H1 (cell line): ENCODE data around the gene CREB1.

Experiments
- ATF2 ChIP-seq: IDR thresholded peaks from 2 replicates; pipeline ENCODE4 v1.6.1; 2012; ENCODE audit warnings: low read length, inconsistent platforms
- CHD1 ChIP-seq: IDR thresholded peaks from 2 replicates; pipeline ENCODE4 v1.6.1; 2012; ENCODE audit warnings: low read depth, low read length, improper control_type of control experiment
- CHD2 ChIP-seq: IDR thresholded peaks from 2 replicates; pipeline ENCODE4 v1.6.1; 2012; ENCODE audit warnings: low read length, improper control_type of control experiment
- EP300 ChIP-seq, 2 experiments: IDR thresholded peaks; 1 replicate in 1 of 2; 2 replicates in 1 of 2; pipeline ENCODE4 v1.6.1; 2011 to 2012; ENCODE audit warnings: low read depth in 2 of 2, low read length in 2 of 2, mild to moderate bottlenecking in 2 of 2, borderline replicate concordance in 1 of 2, inconsistent platforms in 1 of 2, moderate library complexity in 1 of 2
- JUND ChIP-seq: IDR thresholded peaks from 2 replicates; pipeline ENCODE4 v1.6.1; 2011; ENCODE audit warnings: mild to moderate bottlenecking, improper control_type of control experiment, low read length
- KDM1A ChIP-seq: fragments of 200-600, 300-600 bp; sonication (generic); IDR thresholded peaks from 2 replicates; pipeline ENCODE4 v1.7.1; 2016; ENCODE audit warnings: mild to moderate bottlenecking, low read length, borderline replicate concordance
- POLR2A ChIP-seq, 2 experiments: IDR thresholded peaks; 1 replicate in 1 of 2; 2 replicates in 1 of 2; pipeline ENCODE4 v1.6.1; 2011; ENCODE audit warnings: low read depth in 2 of 2, low read length in 2 of 2, mild to moderate bottlenecking in 2 of 2; ENCODE audit errors: control extremely low read depth in 1 of 2
- POLR2AphosphoS5 ChIP-seq: IDR thresholded peaks from 2 replicates; pipeline ENCODE4 v1.6.1; 2011; ENCODE audit warnings: low read depth, low read length
- TBP ChIP-seq: IDR thresholded peaks from 2 replicates; pipeline ENCODE4 v1.6.1; 2011; ENCODE audit warnings: low read depth, low read length, improper control_type of control experiment
- TEAD4 ChIP-seq: IDR thresholded peaks from 2 replicates; pipeline ENCODE4 v1.6.1; 2012; ENCODE audit warnings: low read depth, low read length, inconsistent platforms, mixed read lengths
- USF2 ChIP-seq: IDR thresholded peaks from 2 replicates; pipeline ENCODE4 v1.6.1; 2011; ENCODE audit warnings: low read length, improper control_type of control experiment
- ZNF274 ChIP-seq: IDR thresholded peaks from 2 replicates; pipeline ENCODE4 v1.7.0; 2012; ENCODE audit warnings: low read length, borderline replicate concordance; ENCODE audit errors: extremely low read depth
- TF ChIP-seq, protein P1 (sequence below), 3 experiments: IDR thresholded peaks; 1 replicate in 2 of 3; 2 replicates in 1 of 3; pipeline versions ENCODE4 v1.5.1 to v1.6.1; 2011; ENCODE audit warnings: low read length in 3 of 3, mild to moderate bottlenecking in 3 of 3, inconsistent platforms in 2 of 3, low read depth in 1 of 3, moderate library complexity in 1 of 3; ENCODE audit not compliant: insufficient read depth in 1 of 3; ENCODE audit errors: control extremely low read depth in 1 of 3

- TF ChIP-seq, protein P1, sequence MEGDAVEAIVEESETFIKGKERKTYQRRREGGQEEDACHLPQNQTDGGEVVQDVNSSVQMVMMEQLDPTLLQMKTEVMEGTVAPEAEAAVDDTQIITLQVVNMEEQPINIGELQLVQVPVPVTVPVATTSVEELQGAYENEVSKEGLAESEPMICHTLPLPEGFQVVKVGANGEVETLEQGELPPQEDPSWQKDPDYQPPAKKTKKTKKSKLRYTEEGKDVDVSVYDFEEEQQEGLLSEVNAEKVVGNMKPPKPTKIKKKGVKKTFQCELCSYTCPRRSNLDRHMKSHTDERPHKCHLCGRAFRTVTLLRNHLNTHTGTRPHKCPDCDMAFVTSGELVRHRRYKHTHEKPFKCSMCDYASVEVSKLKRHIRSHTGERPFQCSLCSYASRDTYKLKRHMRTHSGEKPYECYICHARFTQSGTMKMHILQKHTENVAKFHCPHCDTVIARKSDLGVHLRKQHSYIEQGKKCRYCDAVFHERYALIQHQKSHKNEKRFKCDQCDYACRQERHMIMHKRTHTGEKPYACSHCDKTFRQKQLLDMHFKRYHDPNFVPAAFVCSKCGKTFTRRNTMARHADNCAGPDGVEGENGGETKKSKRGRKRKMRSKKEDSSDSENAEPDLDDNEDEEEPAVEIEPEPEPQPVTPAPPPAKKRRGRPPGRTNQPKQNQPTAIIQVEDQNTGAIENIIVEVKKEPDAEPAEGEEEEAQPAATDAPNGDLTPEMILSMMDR (IDR thresholded peaks at IDR 0.05; ENCODE audit: control extremely low read depth in 1 of 3, insufficient read depth in 1 of 3, low read depth in 1 of 3, low read length in 3 of 3), result no peak
- TF ChIP-seq POLR2AphosphoS5, result no peak
- no peak for TF ChIP-seq ATF2
- TF ChIP-seq TBP, result no peak
- no peak for TF ChIP-seq CHD1
- TF ChIP-seq CHD2, result no peak
- TF ChIP-seq JUND, result no peak
- TF ChIP-seq USF2, result no peak
- TF ChIP-seq TEAD4, result no peak
- no peak for TF ChIP-seq KDM1A
- no peak for TF ChIP-seq POLR2A (IDR thresholded peaks at IDR 0.05; ENCODE audit: control extremely low read depth in 1 of 2, low read depth in 2 of 2, low read length in 2 of 2)
- TF ChIP-seq ZNF274, result no peak
- no peak for TF ChIP-seq EP300 (IDR thresholded peaks at IDR 0.05; ENCODE audit: borderline replicate concordance in 1 of 2, low read depth in 2 of 2, low read length in 2 of 2)
These were observed 99.8 kb downstream of the CREB1 start for GRCh38 chr2:207629553-207629952.
